HG02840 (cell line): ENCODE results near the gene CEP104.

Experiments
- ATAC-seq: cut with Tn5 transposase; IDR thresholded peaks from one replicate; pipeline ENCODE4 v1.9.1; 2021; ENCODE audit warnings: mild to moderate bottlenecking, moderate library complexity, moderate number of reproducible peaks; ENCODE audit not compliant: unreplicated experiment, low FRiP score

CEP104 gene

GRCh38 chr1:3869751-3870301 lies 12.8 kb upstream of the CEP104 start:
- no peak for ATAC-seq

GRCh38 chr1:3868464-3869006 lies 11.5 kb upstream of the CEP104 start:
- ATAC-seq, result no peak

- no peak for ATAC-seq
Observed at GRCh38 chr1:3865606-3866160, 8.7 kb upstream of the CEP104 start.

GRCh38 chr1:3864884-3865283 lies 7.9 kb upstream of the CEP104 start:
- no peak for ATAC-seq

GRCh38 chr1:3863231-3863935 lies 6.4 kb upstream of the CEP104 start:
- no peak for ATAC-seq

- ATAC-seq, result no peak
Observed at GRCh38 chr1:3858231-3858981, 1.4 kb upstream of the CEP104 start.

- ATAC-seq, result no peak
Observed at GRCh38 chr1:3857791-3858129, 749 bp upstream of the CEP104 start.

GRCh38 chr1:3852711-3853485 lies 4.1 kb downstream of the CEP104 start:
- no peak for ATAC-seq

GRCh38 chr1:3852091-3852490 lies 4.9 kb downstream of the CEP104 start:
- no peak for ATAC-seq

- no peak for ATAC-seq
Observed at GRCh38 chr1:3851292-3851691, 5.7 kb downstream of the CEP104 start.

GRCh38 chr1:3850857-3851256 lies 6.2 kb downstream of the CEP104 start:
- ATAC-seq, result no peak

- no peak for ATAC-seq
Observed at GRCh38 chr1:3847081-3847480, 9.9 kb downstream of the CEP104 start.

- ATAC-seq, result no peak
Observed at GRCh38 chr1:3846541-3846940, 10.5 kb downstream of the CEP104 start.

- ATAC-seq, result no peak
Observed at GRCh38 chr1:3842912-3843311, 14.1 kb downstream of the CEP104 start.

- ATAC-seq, result no peak
Observed at GRCh38 chr1:3841491-3841890, 15.5 kb downstream of the CEP104 start.

- no peak for ATAC-seq
Observed at GRCh38 chr1:3838788-3839187, 18.2 kb downstream of the CEP104 start.

GRCh38 chr1:3837685-3838084 lies 19.3 kb downstream of the CEP104 start:
- no peak for ATAC-seq

- no peak for ATAC-seq
Observed at GRCh38 chr1:3837200-3837599, 19.8 kb downstream of the CEP104 start.

GRCh38 chr1:3836421-3836820 lies 20.6 kb downstream of the CEP104 start:
- ATAC-seq, result no peak

- no peak for ATAC-seq
Observed at GRCh38 chr1:3834701-3835100, 22.3 kb downstream of the CEP104 start.

GRCh38 chr1:3831689-3832088 lies 25.3 kb downstream of the CEP104 start:
- ATAC-seq, result no peak
